HG03103 (cell line): ENCODE measurements around the gene FRMD4A.
A peak's percentile ranks its signal among the peaks of the same experiment; 100 is the strongest.
"Not testable (repeated sequence)": the region's sequence is repeated elsewhere in the genome, so short reads cannot be mapped to it uniquely, and the experiment has no call there.

Source experiments
- ATAC-seq: cut with Tn5 transposase; IDR thresholded peaks from one replicate; pipeline ENCODE4 v1.9.1; 2021; ENCODE audit warnings: low read depth; ENCODE audit not compliant: unreplicated experiment

The FRMD4A gene

DNA sequence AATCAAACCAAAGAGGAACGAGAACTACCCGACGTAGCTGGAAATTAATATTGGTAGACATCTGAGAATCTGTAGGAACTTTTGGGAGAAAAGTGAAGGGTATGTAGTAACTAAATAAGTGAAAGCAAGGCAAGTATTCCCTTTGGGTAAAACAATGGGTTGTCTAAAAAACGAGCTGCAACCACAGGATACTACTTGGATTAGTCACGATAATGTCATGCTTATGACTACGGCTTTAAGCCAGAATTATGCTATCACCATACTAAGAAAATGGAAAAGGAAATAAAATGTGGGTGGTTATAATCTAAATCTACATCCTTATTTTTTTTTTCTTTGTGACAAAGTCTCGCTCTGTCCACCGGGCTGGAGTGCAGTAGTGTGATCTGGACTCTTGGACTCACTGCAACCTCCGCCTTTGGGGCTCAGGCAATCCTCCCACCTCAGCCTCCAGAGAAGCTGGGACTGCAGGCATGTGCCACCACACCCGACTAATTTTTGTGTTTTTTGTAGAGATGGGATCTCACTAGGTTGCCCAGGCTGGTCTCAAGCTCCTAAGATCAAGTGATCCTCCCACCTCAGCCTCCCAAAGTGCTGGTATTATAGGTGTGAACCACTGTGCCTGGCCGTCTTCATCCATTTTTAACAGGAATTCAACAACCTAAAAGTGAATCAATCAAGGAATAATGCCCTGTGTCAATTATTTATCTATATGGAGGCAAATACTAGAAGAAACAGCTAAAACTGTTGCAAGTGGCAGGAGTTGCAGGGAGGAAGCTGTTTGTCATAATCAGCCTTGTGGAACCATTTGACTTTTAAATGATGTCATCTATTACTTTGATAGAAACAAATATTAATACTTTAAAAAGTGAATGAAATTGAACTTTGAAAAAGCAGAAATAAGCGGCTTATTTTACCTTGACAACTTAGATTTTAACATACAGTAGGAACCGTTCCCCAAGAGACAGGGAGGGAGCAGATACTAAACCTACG lies 554.6 kb downstream of the FRMD4A start:
- peak; percentile 9 for ATAC-seq

DNA sequence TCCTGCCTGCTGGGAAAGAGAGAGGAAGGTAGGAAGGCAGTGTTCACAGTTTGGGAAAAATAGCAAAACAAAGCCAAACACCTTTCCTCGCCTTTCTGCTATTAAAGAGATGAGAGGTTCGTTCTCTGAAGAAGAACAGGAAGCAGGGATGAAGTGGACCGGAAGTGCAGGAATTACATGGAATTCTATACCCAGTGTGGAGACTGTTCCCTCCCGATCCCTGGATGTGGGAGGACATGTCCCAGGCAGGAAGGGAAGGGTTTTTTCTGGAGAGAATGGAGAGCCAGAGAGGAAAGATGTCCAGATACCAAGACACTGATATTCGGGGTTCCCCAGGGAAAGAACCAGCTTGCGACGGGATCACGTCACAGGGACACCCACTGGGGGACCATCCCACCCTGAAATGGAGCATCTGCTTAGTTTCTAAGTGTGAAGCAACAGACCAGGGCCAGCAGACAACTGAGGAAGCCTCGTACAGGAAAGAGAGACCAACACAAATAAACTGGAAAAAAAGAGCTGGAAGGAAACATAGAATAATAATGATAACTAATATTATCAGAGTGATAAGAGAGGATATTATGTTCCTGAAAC lies 556.3 kb downstream of the FRMD4A start:
- ATAC-seq: no peak

GRCh38 chr10:13773496-13774170 lies 557.1 kb downstream of the FRMD4A start:
- ATAC-seq: no peak

- ATAC-seq: no peak
Observed at GRCh38 chr10:13773043-13773442, 557.7 kb downstream of the FRMD4A start.

- no peak for ATAC-seq
Observed at GRCh38 chr10:13771992-13772391, 558.7 kb downstream of the FRMD4A start.

DNA sequence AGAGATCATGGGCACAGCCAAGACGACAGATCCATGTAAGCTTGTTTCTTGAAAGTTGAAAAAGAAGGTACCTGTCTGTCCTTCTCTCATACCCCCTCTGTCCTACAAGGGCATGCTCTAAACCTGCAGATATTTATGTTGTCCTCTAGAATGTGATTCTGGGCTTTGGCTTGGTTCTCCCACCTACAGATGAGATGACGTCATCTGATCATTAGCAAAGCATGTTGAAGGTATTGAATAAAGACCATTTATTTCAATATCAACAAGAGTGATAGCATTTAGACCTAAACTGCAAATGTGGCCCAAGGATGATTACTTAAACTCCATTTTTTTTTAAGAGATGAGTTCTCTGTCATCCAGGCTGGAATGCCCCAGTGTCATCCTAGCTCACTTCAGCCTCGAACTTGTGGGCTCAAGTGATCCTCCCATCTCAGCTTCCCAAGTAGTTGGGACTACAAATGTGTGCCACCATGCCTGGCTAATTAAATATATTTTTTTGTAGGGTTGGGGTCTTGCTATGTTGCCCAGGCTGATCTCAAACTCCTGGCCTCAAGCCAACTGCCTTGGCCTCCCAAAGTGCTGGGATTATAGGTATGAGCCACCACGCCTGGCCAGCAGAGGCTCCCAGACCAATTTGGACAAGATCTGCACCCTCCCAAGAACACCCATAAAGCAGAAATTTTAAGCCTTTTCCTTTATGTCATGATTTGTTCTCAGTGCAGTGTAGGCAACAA lies 559.8 kb downstream of the FRMD4A start:
- ATAC-seq: no peak

DNA sequence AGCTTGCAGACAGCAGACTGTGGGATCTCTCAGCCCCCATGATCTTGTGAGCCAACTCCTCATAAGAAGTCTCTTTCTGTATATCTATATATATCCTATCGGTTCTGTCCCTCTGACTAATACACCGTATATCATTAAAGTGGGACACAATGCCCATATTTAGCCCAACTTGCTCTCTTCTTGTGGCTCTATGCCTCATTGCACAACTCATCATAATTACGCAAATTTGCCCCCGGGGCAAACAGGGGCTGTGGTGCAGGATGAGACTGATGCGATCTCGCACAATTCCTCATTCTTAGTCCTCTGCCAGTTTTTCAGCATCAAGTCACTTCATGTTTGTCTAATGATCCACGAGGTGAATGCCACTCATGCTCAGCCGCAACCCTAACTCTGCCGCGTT lies 560.8 kb downstream of the FRMD4A start:
- no peak for ATAC-seq

GRCh38 chr10:13767676-13768178 lies 563.0 kb downstream of the FRMD4A start:
- no peak for ATAC-seq

DNA sequence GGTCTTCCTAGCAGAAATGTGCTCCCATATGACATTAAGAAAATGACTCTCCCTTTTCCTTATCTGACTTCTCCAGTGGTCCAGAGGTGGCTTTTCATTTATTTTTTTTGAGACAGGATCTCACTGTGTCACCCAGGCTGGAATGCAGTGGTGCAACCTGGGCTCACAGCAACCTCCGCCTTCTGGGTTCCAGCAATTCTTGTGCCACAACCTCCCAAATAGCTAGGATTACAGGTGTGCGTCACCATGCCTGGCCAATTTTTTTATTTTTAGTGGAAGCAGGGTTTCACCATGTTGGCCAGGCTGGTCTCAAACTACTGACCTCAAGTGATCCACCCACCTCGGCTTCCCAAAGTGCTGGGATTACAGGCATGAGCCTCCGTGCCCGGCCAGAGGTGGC lies 563.6 kb downstream of the FRMD4A start:
- ATAC-seq: not testable (repeated sequence)

- no peak for ATAC-seq
Observed at GRCh38 chr10:13765641-13766341, 564.9 kb downstream of the FRMD4A start.

DNA sequence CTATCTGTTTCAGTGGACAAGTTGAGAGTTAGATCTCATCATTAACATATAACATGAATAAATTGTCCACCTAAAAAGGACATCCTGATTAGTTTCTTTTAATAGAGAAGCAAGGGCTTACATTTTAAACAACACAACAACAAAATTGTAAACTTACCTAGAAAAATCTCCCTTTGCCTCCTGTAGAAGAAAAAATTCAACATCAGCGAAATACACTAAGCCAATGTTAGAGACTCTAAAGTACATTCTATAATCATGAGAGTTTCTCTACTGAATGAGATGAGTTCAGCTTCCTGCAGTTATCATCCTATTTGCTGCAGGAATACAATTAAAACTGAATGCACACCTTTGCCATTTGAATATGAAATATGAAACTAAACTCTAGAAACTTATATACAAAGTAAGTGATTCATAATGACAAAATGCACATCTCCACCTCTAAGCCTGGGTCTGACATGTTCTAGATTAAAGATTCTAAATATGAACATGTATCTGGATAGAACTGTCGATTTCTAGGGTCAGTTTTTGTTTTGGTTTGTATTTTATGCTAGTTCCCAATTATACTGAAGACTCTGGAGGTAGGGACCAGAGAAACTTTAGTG lies 569.1 kb downstream of the FRMD4A start:
- no peak for ATAC-seq

DNA sequence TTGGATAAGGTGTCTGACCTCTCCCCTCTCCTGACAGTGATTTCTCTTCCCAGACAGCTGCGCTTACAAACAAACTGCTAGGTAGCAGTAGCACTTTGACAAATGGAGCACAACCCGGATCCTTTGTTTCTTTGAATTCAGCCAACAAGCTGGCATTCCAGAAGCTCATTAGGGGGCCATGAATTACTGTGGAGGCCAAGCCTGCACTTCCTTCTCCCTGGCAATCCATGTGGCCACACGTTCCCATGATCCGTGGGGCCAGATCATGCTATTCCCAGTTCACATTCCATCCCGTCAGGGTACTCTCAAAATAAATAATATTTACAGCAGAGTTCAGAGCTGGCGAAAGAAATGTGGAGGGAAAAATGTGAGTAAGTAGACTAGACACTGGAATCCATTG lies 571.6 kb downstream of the FRMD4A start:
- no peak for ATAC-seq

GRCh38 chr10:13758756-13759155 lies 572.0 kb downstream of the FRMD4A start:
- ATAC-seq: no peak

DNA sequence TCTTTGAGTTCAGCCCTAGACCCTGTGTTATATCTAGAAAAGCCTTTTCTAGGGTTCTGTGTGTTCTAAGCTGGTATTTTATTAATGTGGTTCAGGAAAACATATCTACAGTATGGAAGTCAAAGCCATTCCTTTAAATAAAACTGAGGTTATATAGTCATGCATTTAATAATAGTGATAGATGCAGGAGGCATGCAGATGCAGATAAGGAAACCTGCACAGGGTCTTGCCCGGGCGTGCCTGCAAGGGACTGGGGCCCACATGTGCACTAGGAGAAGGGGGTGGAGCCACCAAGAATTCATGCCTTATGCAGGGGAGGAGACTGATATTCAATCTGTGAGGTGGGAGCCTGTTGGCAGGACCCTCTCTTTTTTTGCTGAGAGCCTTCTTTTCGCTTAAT lies 572.4 kb downstream of the FRMD4A start:
- ATAC-seq: no peak

- no peak for ATAC-seq
Observed at GRCh38 chr10:13754277-13754676, 576.4 kb downstream of the FRMD4A start.

- no peak for ATAC-seq
Observed at GRCh38 chr10:13751191-13751764, 579.4 kb downstream of the FRMD4A start.

GRCh38 chr10:13750299-13751190 lies 580.2 kb downstream of the FRMD4A start:
- no peak for ATAC-seq

- no peak for ATAC-seq
Observed at GRCh38 chr10:13745271-13745670, 585.5 kb downstream of the FRMD4A start.
